Activated CD4-positive, alpha-beta T cell treated with anti-CD3 and anti-CD28 coated beads, Interleukin-2, amount 10 ng/mL, durations not matched to agents 7 days and 5 days (primary cell): Measurements from ENCODE around the gene MED12L. TPM values are rescaled to one million over a fixed set of nuclear protein-coding genes. Genes with fewer than 3 reads are reported as not detected.

ENCODE experiments used
- CTCF ChIA-PET: fragments of 350-600 bp; sonication (Branson Sonifier 250); formaldehyde crosslinking; loops from one replicate; lab custom pipeline; 2021; ENCODE audit warnings: antibody characterized with exemption; lab: Charles Lee
- POLR2A ChIA-PET: fragments of 350-600 bp; sonication (Branson Sonifier 250); formaldehyde crosslinking; loops from one replicate; lab custom pipeline; 2021; ENCODE audit warnings: antibody characterized with exemption; lab: Charles Lee
- DNase-seq: peaks from one replicate; pipeline ENCODE4 v3.0.0-alpha.2; 2020
- H3K27ac Mint-ChIP-seq: one replicate; pipeline ENCODE4 v1.8.0; 2021; ENCODE audit warnings: mild to moderate bottlenecking, moderate library complexity, mixed read lengths
- H3K27me3 Mint-ChIP-seq: one replicate; pipeline ENCODE4 v1.8.0; 2021; ENCODE audit warnings: mixed read lengths
- H3K36me3 Mint-ChIP-seq: one replicate; pipeline ENCODE4 v1.8.0; 2021; ENCODE audit warnings: low read depth, mixed read lengths
- H3K4me1 Mint-ChIP-seq: one replicate; pipeline ENCODE4 v1.8.0; 2021; ENCODE audit warnings: mixed read lengths
- H3K4me3 Mint-ChIP-seq: one replicate; pipeline ENCODE4 v1.8.0; 2021; ENCODE audit warnings: mild to moderate bottlenecking, moderate library complexity, mixed read lengths
- H3K9me3 Mint-ChIP-seq: one replicate; pipeline ENCODE4 v1.8.0; 2021; ENCODE audit warnings: mixed read lengths
- total RNA-seq, 2 experiments: library from RNA; stranded (reverse); gene quantifications; one replicate each; pipeline ENCODE4 v1.2.3, GENCODE V29; 2021

Gene MED12L
- total RNA-seq, 2 experiments from 2014 or later = 0.35 to 0.92 TPM

DNA sequence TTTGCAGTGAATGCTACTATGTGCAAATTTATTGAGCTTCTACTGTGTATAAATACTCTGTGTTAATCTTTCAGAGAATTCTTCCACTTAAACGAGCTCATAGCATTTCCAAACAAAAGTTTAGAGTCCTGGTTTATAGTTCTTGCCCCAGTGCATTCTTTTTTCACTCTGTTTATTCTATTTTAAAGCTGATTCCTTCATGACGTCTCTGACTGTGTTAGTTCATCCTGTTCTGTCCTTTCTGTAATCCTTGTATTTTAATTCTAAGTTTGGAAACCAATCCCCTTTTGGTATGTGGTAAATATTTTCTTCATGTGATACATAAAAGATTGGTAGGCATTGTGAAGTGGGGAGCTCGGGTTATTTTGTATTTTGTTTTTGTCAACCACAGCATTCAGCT, 174.2 kb downstream of the MED12L start:
- Mint-ChIP-seq H3K27ac (no peak overlapping the region), H3K4me3 (no peak overlapping the region), H3K27me3 (peaks cover 18% of the 10 kb centered on the region), H3K9me3 (no peaks in the 10 kb centered on the region), H3K36me3 (no peaks in the 10 kb centered on the region), H3K4me1 (no peaks in the 10 kb centered on the region)
- no peak for DNase-seq
- ChIA-PET POLR2A (no interaction called here), CTCF (interaction anchor here (1.2 to 1.4 kb wide), 2 partner anchors 8 to 25 kb away, joined by 3 to 4 read pairs; no protein-coding TSS in a partner anchor)

DNA sequence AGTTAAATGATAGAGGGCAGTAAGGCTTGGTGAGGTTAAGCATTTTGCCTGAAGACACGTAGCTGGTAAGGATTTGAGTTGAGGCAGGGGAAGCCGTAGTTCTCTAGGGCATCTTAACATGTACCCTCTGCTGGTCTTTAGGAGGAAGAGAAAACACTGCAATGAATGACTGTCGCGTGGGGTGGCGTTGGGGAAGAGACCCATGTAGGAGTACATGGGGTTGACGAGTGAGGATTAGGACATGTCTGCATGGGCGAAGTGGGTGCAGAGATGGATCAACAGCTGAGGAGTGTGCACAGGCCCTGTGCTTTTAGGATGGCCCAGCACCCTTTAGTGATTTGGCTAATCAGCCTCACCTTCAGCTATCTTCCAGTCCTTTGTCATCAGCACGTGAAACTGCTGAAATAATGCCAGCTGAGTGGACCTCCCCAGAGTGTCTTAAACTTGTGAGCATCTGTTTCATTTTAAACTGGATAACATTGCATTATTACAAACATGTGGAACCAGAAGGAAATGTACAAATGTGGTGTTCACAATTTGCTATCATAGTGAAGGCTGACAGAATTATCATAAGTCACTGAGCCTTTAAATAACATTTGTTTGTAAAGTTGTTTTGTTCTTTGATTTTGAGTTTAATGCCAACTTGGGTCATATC, 177.5 kb downstream of the MED12L start:
- DNase-seq = no peak
- Mint-ChIP-seq H3K4me3 (no peak overlapping the region), H3K27me3 (peaks cover 6% of the 10 kb centered on the region), H3K9me3 (no peaks in the 10 kb centered on the region), H3K36me3 (no peaks in the 10 kb centered on the region), H3K27ac (no peak overlapping the region), H3K4me1 (peaks cover 5% of the 10 kb centered on the region)
- ChIA-PET CTCF (interaction anchor here (1.0 to 2.2 kb wide), 5 partner anchors 9 to 95 kb away, joined by 3 to 5 read pairs (median 5); partner anchors contain the start of gene GPR171), POLR2A (no interaction called here)

DNA sequence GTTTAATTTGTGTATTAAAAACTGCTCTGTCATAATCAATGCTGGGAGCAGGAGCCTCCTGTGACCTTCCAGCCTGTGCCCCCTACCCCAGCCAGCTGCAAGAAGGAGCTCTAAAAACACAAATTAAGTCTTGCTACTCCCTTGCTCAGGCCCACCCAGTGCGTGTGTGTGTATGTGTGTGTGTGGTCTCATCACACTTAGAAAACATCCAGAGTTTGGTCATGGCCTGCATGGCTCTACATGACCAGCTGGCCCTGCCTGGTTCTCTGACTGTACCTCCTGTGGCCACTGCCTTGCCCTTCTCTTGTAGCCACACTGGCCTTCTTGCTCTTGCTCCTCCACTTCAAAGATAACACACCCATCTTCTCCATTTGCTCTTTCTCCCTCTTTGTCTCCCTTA, 179.1 kb downstream of the MED12L start:
- no peak overlapping the region for H3K4me3 Mint-ChIP-seq
- no peak for DNase-seq
- peaks cover 6% of the 10 kb centered on the region for H3K27me3 Mint-ChIP-seq
- no peaks in the 10 kb centered on the region for H3K9me3 Mint-ChIP-seq
- CTCF ChIA-PET = interaction anchor here (2.2 kb wide), 1 partner anchor 96 kb away, joined by 5 read pairs; no protein-coding TSS in a partner anchor
- no peak overlapping the region for H3K27ac Mint-ChIP-seq
- peaks cover 18% of the 10 kb centered on the region for H3K4me1 Mint-ChIP-seq
- POLR2A ChIA-PET = interaction anchor here (0.6 kb wide), 1 partner anchor 75 kb away, joined by 9 read pairs; no protein-coding TSS in a partner anchor
- H3K36me3 Mint-ChIP-seq = peaks cover 1% of the 10 kb centered on the region

DNA sequence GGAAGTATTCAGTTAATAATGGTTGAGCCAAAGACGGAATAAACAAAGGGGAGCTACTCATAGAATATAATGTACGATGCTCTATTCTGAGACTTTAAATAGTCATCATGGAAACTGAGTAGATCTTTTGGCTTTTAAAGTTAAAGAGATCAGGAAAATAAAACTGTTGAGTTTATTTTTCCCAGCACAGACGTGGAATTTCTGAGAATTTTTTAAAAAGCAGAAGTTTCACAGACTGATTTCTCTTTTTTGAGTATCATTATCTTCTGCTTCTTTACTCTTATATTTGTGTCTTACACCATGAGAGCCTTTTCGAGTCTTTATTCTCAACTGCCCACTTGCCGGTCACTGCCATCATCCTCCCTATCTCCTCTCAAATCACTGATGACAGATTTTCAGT, 179.7 kb downstream of the MED12L start:
- ChIA-PET POLR2A (no interaction called here), CTCF (interaction anchor here (2.2 kb wide), 1 partner anchor 97 kb away, joined by 5 read pairs; no protein-coding TSS in a partner anchor)

DNA sequence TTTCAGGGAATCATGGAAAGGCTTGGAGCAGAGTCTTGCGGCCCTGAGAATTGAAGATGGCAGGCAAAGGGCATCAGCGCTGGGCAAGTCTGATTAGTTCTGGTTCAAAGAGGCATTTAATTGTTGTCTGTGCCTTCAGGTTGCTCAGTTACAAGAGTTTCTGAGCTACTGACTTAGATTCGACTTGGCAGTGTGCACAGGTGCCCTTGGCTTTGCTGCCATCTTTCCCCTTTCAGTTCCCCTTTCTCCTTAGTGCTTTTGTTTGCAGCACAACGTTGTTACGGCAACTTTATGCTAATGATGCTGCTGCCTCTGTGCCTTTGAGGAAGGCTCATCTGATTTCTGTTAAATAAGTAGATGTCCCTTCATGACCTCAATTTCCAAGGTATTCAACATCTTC, 180.4 kb downstream of the MED12L start:
- no peak for DNase-seq
- H3K4me3 Mint-ChIP-seq = no peak overlapping the region
- H3K36me3 Mint-ChIP-seq = peaks cover 3% of the 10 kb centered on the region
- H3K4me1 Mint-ChIP-seq = peaks cover 27% of the 10 kb centered on the region
- ChIA-PET CTCF (interaction anchor here (1.5 to 2.0 kb wide), 2 partner anchors 11 to 38 kb away, joined by 5 read pairs; no protein-coding TSS in a partner anchor), POLR2A (no interaction called here)
- H3K9me3 Mint-ChIP-seq = no peaks in the 10 kb centered on the region
- H3K27me3 Mint-ChIP-seq = peaks cover 5% of the 10 kb centered on the region
- no peak overlapping the region for H3K27ac Mint-ChIP-seq

More for the DNA sequence above, 179.7 kb downstream of the MED12L start:
- Mint-ChIP-seq H3K27ac (no peak overlapping the region), H3K36me3 (peaks cover 3% of the 10 kb centered on the region), H3K4me1 (peaks cover 22% of the 10 kb centered on the region), H3K27me3 (peaks cover 5% of the 10 kb centered on the region), H3K9me3 (no peaks in the 10 kb centered on the region), H3K4me3 (no peak overlapping the region)
- DNase-seq = no peak

- H3K4me1 Mint-ChIP-seq = peaks cover 29% of the 10 kb centered on the region
- no peak overlapping the region for H3K27ac Mint-ChIP-seq
- peaks cover 5% of the 10 kb centered on the region for H3K27me3 Mint-ChIP-seq
- H3K9me3 Mint-ChIP-seq = no peaks in the 10 kb centered on the region
- peaks cover 3% of the 10 kb centered on the region for H3K36me3 Mint-ChIP-seq
- POLR2A ChIA-PET = no interaction called here
- no peak overlapping the region for H3K4me3 Mint-ChIP-seq
- DNase-seq = no peak
- CTCF ChIA-PET = interaction anchor here (0.7 to 2.9 kb wide), 7 partner anchors 7 to 39 kb away, joined by 3 to 11 read pairs (median 5); partner anchors contain the start of gene P2RY14
These were observed 181.6 kb downstream of the MED12L start for GRCh38 chr3:151267066-151267465.

- ChIA-PET POLR2A (no interaction called here), CTCF (interaction anchor here (0.7 to 2.9 kb wide), 5 partner anchors 9 to 40 kb away, joined by 3 to 11 read pairs (median 3); partner anchors contain the start of gene P2RY14)
- peaks cover 3% of the 10 kb centered on the region for H3K36me3 Mint-ChIP-seq
- H3K4me1 Mint-ChIP-seq = peaks cover 29% of the 10 kb centered on the region
- H3K27me3 Mint-ChIP-seq = peaks cover 5% of the 10 kb centered on the region
- peak overlapping the region; percentile 90 for H3K27ac Mint-ChIP-seq
- no peaks in the 10 kb centered on the region for H3K9me3 Mint-ChIP-seq
- peak overlapping the region; percentile 49 for H3K4me3 Mint-ChIP-seq
- DNase-seq = peak; percentile 66
These were observed 183.1 kb downstream of the MED12L start for GRCh38 chr3:151268267-151269235.

DNA sequence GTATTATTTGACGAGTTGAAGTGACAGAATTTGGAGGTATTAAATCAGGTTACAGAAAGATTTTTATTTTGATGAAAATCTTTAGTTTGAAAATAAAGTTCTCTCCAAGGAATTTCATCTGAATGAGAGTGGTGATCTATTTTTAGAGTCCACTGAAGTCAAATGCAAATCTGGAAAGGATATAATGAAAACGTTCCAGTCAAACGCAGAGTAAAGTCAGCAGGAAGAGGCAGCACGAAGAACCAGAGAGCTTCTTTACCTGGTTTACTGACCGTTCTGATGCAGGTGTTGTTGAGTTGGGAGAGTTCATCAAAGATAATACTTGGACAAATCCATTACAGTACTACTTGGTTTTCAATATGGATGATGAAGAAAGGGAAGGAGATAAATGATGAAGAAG, 184.2 kb downstream of the MED12L start:
- POLR2A ChIA-PET = no interaction called here
- peaks cover 5% of the 10 kb centered on the region for H3K27me3 Mint-ChIP-seq
- peaks cover 34% of the 10 kb centered on the region for H3K4me1 Mint-ChIP-seq
- peaks cover 3% of the 10 kb centered on the region for H3K36me3 Mint-ChIP-seq
- H3K9me3 Mint-ChIP-seq = no peaks in the 10 kb centered on the region
- CTCF ChIA-PET = no interaction called here
- no peak for DNase-seq
- H3K4me3 Mint-ChIP-seq = no peak overlapping the region
- no peak overlapping the region for H3K27ac Mint-ChIP-seq

DNA sequence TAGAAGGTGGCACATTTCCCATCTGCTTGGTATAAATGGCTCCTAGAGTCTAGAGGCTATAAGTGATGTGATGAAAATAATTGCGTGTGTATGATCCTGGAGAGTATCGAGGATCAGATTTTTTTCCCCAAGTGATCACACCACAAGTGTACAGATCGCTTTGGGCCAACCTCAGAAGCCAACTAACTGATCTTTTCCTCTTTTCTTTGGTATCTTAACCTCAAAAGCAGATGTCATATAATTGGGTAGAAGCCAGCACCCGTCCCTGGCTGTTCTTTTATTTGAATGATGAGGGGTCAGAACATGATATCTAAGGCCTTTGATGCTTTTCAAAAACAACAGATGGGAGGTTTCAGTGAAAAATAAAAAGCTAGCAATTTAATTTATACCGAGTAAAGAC, 189.6 kb downstream of the MED12L start:
- H3K27me3 Mint-ChIP-seq = no peaks in the 10 kb centered on the region
- H3K4me3 Mint-ChIP-seq = no peak overlapping the region
- ChIA-PET POLR2A (no interaction called here), CTCF (interaction anchor here (1.3 to 1.6 kb wide), 2 partner anchors 30 to 107 kb away, joined by 4 read pairs; no protein-coding TSS in a partner anchor)
- peaks cover 57% of the 10 kb centered on the region for H3K4me1 Mint-ChIP-seq
- H3K9me3 Mint-ChIP-seq = no peaks in the 10 kb centered on the region
- no peak overlapping the region for H3K27ac Mint-ChIP-seq
- H3K36me3 Mint-ChIP-seq = no peaks in the 10 kb centered on the region
- DNase-seq = no peak

DNA sequence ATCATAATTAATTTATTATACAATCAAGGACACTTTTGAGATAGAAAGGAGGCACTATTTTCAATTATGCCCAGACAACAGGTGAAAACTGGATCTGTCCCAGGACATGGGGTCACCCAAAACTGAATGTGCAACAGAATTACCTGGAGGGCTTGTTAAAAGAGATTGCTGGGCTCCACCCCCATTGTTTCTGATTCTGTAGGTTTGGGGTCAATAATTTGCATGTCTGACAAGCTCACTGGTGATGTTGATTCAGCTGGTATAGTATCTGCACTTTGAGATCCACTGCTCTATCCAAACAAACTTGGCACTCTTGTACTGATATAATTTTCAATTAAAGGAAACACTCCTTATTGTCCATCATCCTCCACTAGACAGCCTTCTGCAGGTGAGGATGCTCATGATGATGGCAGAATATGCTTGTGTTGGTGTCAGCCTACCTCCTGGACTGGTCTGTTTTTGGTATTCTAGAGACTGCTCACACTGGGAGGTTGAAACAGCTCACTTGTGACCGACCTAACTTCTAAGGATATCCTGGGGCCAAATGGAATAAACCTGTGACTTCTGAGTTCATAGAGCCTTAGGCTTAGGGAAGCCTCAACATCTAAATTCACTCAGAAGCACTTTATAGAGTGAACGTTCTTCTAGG, 190.7 kb downstream of the MED12L start:
- H3K36me3 Mint-ChIP-seq = no peaks in the 10 kb centered on the region
- no peak overlapping the region for H3K4me3 Mint-ChIP-seq
- H3K27ac Mint-ChIP-seq = no peak overlapping the region
- H3K9me3 Mint-ChIP-seq = no peaks in the 10 kb centered on the region
- ChIA-PET CTCF (interaction anchor here (1.4 to 3.1 kb wide), 3 partner anchors 9 to 108 kb away, joined by 3 to 11 read pairs (median 4); no protein-coding TSS in a partner anchor), POLR2A (no interaction called here)
- H3K27me3 Mint-ChIP-seq = no peaks in the 10 kb centered on the region
- H3K4me1 Mint-ChIP-seq = peaks cover 52% of the 10 kb centered on the region
- no peak for DNase-seq

- H3K36me3 Mint-ChIP-seq = no peaks in the 10 kb centered on the region
- ChIA-PET POLR2A (no interaction called here), CTCF (interaction anchor here (1.4 to 5.0 kb wide), 3 partner anchors 9 to 109 kb away, joined by 3 to 45 read pairs (median 11); no protein-coding TSS in a partner anchor)
- H3K4me3 Mint-ChIP-seq = peak overlapping the region; percentile 26
- no peaks in the 10 kb centered on the region for H3K9me3 Mint-ChIP-seq
- peak; percentile 33 for DNase-seq
- H3K27ac Mint-ChIP-seq = peak overlapping the region; percentile 74
- no peaks in the 10 kb centered on the region for H3K27me3 Mint-ChIP-seq
- peaks cover 51% of the 10 kb centered on the region for H3K4me1 Mint-ChIP-seq
These were observed 191.2 kb downstream of the MED12L start for GRCh38 chr3:151276687-151277042.

DNA sequence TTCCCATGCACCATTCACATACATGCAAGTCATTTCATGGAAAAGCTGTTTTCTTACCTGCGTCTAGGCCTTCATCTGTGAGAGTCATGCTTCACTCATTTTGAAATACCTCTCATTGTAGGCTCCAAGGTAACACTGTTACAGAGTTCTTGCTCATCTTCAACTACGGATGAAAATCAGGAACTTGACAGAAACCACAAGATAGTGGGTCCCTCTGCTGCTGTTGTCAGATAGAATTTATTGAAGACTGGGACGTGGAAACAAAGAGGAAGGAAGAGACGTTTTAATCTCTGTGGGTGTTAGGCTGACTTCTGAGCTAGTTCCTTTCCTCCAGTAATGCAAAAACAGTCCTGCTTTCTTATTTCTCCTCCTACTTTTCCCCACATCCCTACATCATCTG, 192.8 kb downstream of the MED12L start, which contains the start of gene P2RY14:
Gene P2RY14 (minus strand): TSS at position 313 of the 400 bp plus-strand sequence. CDS start 64,226 bp downstream, outside the sequence.
- no peaks in the 10 kb centered on the region for H3K9me3 Mint-ChIP-seq
- POLR2A ChIA-PET = no interaction called here
- peak within 1 kb of the TSS; percentile 55 for H3K27ac Mint-ChIP-seq
- peaks cover 62% of the 10 kb centered on the region for H3K4me1 Mint-ChIP-seq
- H3K27me3 Mint-ChIP-seq = no peaks in the 10 kb centered on the region
- no peak for DNase-seq
- CTCF ChIA-PET = interaction anchor here (0.8 to 6.1 kb wide), 10 partner anchors 11 to 192 kb away, joined by 3 to 55 read pairs (median 5); partner anchors contain the start of gene MED12L
- H3K36me3 Mint-ChIP-seq = no peaks in the 10 kb centered on the region
- no peak within 1 kb of the TSS for H3K4me3 Mint-ChIP-seq
